IPS-18a (cell line): Measurements from ENCODE around the gene CFAP46.
"Not testable (repeated sequence)": the region's sequence is repeated elsewhere in the genome, so short reads cannot be mapped to it uniquely, and the experiment has no call there.

ENCODE experiments used
- H3K27ac ChIP-seq: one replicate; pipeline ENCODE4 v1.5.1; 2013; ENCODE audit warnings: low read length
- H3K27me3 ChIP-seq: one replicate; pipeline ENCODE4 v1.6.1; 2013; ENCODE audit warnings: mild to moderate bottlenecking, low read length; ENCODE audit not compliant: control insufficient read depth, insufficient read depth
- H3K36me3 ChIP-seq: one replicate; pipeline ENCODE4 v1.6.1; 2013; ENCODE audit warnings: low read depth, low read length; ENCODE audit not compliant: control insufficient read depth
- H3K4me1 ChIP-seq: one replicate; pipeline ENCODE4 v1.6.1; 2013; ENCODE audit warnings: low read depth, low read length; ENCODE audit not compliant: control insufficient read depth
- H3K4me3 ChIP-seq: one replicate; pipeline ENCODE4 v1.5.1; 2013; ENCODE audit warnings: low read length
- H3K9ac ChIP-seq: one replicate; pipeline ENCODE4 v1.6.1; 2013; ENCODE audit warnings: mild to moderate bottlenecking, low read length, moderate library complexity
- H3K9me3 ChIP-seq: one replicate; pipeline ENCODE4 v1.6.1; 2013; ENCODE audit warnings: low read depth, low read length; ENCODE audit not compliant: control insufficient read depth

The CFAP46 gene

GRCh38 chr10:132904814-132905649 is 37.3 kb downstream of the CFAP46 start:
- Histone ChIP-seq H3K27ac (no peak overlapping the region), H3K4me1 (no peaks in the 10 kb centered on the region), H3K36me3 (no peaks in the 10 kb centered on the region), H3K9me3 (no peaks in the 10 kb centered on the region), H3K9ac (no peak overlapping the region), H3K4me3 (no peak overlapping the region), H3K27me3 (no peaks in the 10 kb centered on the region)

GRCh38 chr10:132904181-132904813 is 38.1 kb downstream of the CFAP46 start:
- Histone ChIP-seq H3K4me1 (no peaks in the 10 kb centered on the region), H3K27ac (no peak overlapping the region), H3K9me3 (no peaks in the 10 kb centered on the region), H3K27me3 (no peaks in the 10 kb centered on the region), H3K4me3 (no peak overlapping the region), H3K36me3 (no peaks in the 10 kb centered on the region), H3K9ac (no peak overlapping the region)

- not testable (repeated sequence) for H3K9ac ChIP-seq, H3K27me3 ChIP-seq, H3K9me3 ChIP-seq, H3K4me3 ChIP-seq, H3K4me1 ChIP-seq, H3K36me3 ChIP-seq, H3K27ac ChIP-seq
Observed at GRCh38 chr10:132902656-132903575, 39.5 kb downstream of the CFAP46 start.

GRCh38 chr10:132901351-132901750 is 41.0 kb downstream of the CFAP46 start:
- Histone ChIP-seq H3K9me3 (no peaks in the 10 kb centered on the region), H3K36me3 (no peaks in the 10 kb centered on the region), H3K9ac (no peak overlapping the region), H3K27me3 (no peaks in the 10 kb centered on the region), H3K4me3 (no peak overlapping the region), H3K4me1 (no peaks in the 10 kb centered on the region), H3K27ac (no peak overlapping the region)

GRCh38 chr10:132900211-132900756 is 42.1 kb downstream of the CFAP46 start:
- no peaks in the 10 kb centered on the region for H3K36me3 ChIP-seq
- H3K27me3 ChIP-seq: no peaks in the 10 kb centered on the region
- H3K27ac ChIP-seq: no peak overlapping the region
- no peak overlapping the region for H3K9ac ChIP-seq
- H3K9me3 ChIP-seq: no peaks in the 10 kb centered on the region
- H3K4me3 ChIP-seq: no peak overlapping the region
- no peaks in the 10 kb centered on the region for H3K4me1 ChIP-seq

GRCh38 chr10:132899751-132900065 is 42.7 kb downstream of the CFAP46 start:
- H3K27ac ChIP-seq: no peak overlapping the region
- H3K9ac ChIP-seq: no peak overlapping the region
- no peak overlapping the region for H3K4me3 ChIP-seq
- no peaks in the 10 kb centered on the region for H3K4me1 ChIP-seq
- no peaks in the 10 kb centered on the region for H3K27me3 ChIP-seq
- no peaks in the 10 kb centered on the region for H3K36me3 ChIP-seq
- H3K9me3 ChIP-seq: no peaks in the 10 kb centered on the region

- Histone ChIP-seq H3K27ac (no peak overlapping the region), H3K9me3 (no peaks in the 10 kb centered on the region), H3K36me3 (no peaks in the 10 kb centered on the region), H3K4me1 (no peaks in the 10 kb centered on the region), H3K9ac (no peak overlapping the region), H3K4me3 (no peak overlapping the region), H3K27me3 (no peaks in the 10 kb centered on the region)
Observed at GRCh38 chr10:132899054-132899750, 43.2 kb downstream of the CFAP46 start.

GRCh38 chr10:132898391-132899053 is 43.8 kb downstream of the CFAP46 start:
- no peaks in the 10 kb centered on the region for H3K36me3 ChIP-seq
- no peaks in the 10 kb centered on the region for H3K27me3 ChIP-seq
- H3K4me3 ChIP-seq: no peak overlapping the region
- no peak overlapping the region for H3K27ac ChIP-seq
- no peak overlapping the region for H3K9ac ChIP-seq
- H3K4me1 ChIP-seq: peaks cover 4% of the 10 kb centered on the region
- no peaks in the 10 kb centered on the region for H3K9me3 ChIP-seq

GRCh38 chr10:132897516-132898381 is 44.6 kb downstream of the CFAP46 start:
- no peaks in the 10 kb centered on the region for H3K27me3 ChIP-seq
- H3K9ac ChIP-seq: no peak overlapping the region
- H3K9me3 ChIP-seq: no peaks in the 10 kb centered on the region
- no peak overlapping the region for H3K4me3 ChIP-seq
- H3K4me1 ChIP-seq: peaks cover 11% of the 10 kb centered on the region
- H3K27ac ChIP-seq: no peak overlapping the region
- H3K36me3 ChIP-seq: no peaks in the 10 kb centered on the region

- H3K4me1 ChIP-seq: peaks cover 37% of the 10 kb centered on the region
- not testable (repeated sequence) for H3K4me3 ChIP-seq, H3K9me3 ChIP-seq, H3K9ac ChIP-seq, H3K36me3 ChIP-seq, H3K27me3 ChIP-seq, H3K27ac ChIP-seq
Observed at GRCh38 chr10:132893786-132894185, 48.6 kb downstream of the CFAP46 start.
